HG03439 (cell line): ENCODE data around the gene COLEC11.

ENCODE experiments used
- ATAC-seq: cut with Tn5 transposase; IDR thresholded peaks from one replicate; pipeline ENCODE4 v1.9.1; 2021; ENCODE audit warnings: mild to moderate bottlenecking, moderate library complexity; ENCODE audit not compliant: unreplicated experiment

COLEC11 gene

DNA sequence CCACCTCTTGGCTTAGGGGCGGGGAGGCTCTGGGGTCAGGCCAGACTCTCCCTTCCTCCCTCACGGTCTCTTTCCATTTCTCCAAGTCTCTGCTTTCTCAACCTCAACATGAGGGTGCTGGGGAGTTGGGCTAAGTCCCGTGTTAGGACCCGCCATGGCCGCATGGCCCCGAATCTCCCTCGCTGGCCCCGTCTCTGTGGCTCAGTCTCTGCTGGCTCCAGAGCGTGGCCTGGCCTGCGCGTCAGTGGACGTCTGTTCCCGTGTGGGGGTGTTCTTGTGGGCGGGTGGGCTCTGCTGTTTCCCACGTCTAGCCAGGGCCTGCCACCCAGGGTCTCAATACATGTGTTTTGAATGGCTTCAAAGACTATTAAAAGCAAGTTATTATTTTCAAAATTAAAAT, 75.5 kb downstream of the COLEC11 start:
- ATAC-seq = no peak

DNA sequence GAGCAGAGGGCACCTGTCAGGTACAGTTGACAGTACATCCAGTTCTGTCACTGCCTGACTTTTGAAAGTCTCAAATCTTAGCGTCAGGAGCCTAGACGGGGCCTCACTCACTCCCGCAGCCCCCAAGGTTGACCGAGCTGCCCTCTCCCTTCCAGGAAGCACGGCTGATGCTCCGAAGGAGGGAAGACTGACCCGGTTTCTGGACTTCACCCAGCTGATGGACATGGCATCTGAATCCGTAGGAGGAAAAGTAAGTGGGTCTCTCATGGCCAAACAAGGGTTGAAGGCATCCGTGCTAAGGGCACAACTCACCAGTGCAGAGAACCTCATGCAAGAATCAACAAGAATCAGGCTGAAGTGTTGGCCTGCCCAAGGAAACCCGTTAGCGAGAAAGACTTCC, 76.0 kb downstream of the COLEC11 start:
- no peak for ATAC-seq

DNA sequence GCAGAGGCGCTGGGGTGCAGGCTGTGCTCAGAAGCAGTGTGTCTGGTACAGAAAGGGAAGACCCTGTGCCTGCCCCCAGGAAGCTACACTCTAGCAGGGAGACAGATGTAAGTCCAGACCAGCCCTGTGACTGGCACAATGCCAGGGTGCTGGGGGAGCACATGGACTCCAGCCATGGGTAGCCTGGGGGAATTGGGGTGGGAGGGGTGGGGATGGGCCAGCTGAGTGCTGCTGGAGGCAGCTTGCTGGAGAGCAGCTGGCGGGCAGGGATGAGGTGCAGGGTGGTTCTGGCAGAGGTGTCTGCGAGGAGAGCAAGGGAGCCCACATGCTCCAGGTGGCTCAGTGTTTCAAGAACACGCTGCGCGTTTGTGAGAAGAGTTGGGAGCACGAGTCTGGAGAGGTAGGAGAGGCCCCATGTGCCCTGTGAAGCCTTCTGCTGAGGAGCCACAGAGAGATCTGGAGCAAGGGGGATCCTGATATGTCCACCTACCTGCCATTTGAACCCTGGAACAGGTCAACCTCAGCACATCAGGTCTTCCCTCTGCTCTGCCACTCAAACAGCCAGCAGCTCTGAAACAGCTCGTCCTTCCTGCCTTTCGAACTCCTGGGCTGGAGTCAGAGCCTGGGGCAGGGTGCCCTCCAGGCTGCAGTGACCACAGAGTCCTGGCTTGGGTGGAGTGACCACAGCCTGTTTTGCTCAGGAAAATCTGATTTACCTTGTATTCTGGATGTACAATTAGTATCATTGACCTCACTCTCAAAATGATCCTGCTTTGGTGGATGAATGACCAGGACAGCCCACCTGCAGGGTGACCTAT, 78.2 kb downstream of the COLEC11 start:
- ATAC-seq = no peak

GRCh38 chr2:3674066-3674845, 79.3 kb downstream of the COLEC11 start:
- ATAC-seq = no peak

- no peak for ATAC-seq
These were observed 80.8 kb downstream of the COLEC11 start for GRCh38 chr2:3675687-3676086.

GRCh38 chr2:3677436-3677835, 82.5 kb downstream of the COLEC11 start:
- ATAC-seq = no peak

GRCh38 chr2:3678212-3678611, 83.3 kb downstream of the COLEC11 start:
- ATAC-seq = no peak

- ATAC-seq = no peak
These were observed 84.3 kb downstream of the COLEC11 start for GRCh38 chr2:3679180-3679579.

- ATAC-seq = no peak
These were observed 84.9 kb downstream of the COLEC11 start for GRCh38 chr2:3679616-3680393.

- no peak for ATAC-seq
These were observed 85.8 kb downstream of the COLEC11 start for GRCh38 chr2:3680548-3681345.

DNA sequence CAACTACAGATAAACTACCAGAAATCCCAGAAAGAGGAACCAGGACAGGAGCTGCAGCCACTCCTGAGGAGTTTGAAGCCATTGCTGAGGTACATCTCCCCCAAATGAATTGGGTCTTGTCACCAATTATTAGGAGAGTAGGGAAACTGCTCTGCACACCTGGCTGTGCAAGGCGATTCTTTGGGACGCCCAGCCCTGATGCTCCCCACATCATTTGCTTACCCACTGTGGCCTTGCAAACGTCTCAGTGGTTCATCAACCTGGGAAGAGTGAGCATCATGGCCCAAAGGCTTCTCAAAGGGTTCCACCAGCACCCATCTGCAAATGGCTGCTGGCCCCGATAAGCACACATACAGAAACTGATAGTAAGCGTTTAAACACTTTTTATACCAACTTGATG, 86.7 kb downstream of the COLEC11 start:
- no peak for ATAC-seq

DNA sequence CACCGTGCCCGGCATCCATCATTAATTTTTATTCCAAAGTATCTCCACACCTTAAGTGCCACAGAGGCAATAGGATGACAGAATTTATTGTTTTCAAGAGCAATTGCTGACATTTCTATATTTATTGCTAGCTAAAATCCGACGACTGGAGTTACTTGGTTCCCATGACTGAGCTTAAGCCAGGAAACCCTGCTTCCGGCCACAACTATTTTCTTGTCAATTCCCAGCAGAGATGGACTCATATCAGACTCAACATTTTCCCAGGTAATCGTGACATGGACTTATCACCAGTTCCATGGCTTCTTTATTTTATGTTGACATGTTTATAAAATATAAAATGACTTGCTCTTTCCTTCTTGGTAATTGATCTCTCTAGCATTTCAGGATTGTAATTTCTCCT, 87.9 kb downstream of the COLEC11 start:
- ATAC-seq = no peak

GRCh38 chr2:3683748-3684454, 89.0 kb downstream of the COLEC11 start:
- ATAC-seq = no peak

DNA sequence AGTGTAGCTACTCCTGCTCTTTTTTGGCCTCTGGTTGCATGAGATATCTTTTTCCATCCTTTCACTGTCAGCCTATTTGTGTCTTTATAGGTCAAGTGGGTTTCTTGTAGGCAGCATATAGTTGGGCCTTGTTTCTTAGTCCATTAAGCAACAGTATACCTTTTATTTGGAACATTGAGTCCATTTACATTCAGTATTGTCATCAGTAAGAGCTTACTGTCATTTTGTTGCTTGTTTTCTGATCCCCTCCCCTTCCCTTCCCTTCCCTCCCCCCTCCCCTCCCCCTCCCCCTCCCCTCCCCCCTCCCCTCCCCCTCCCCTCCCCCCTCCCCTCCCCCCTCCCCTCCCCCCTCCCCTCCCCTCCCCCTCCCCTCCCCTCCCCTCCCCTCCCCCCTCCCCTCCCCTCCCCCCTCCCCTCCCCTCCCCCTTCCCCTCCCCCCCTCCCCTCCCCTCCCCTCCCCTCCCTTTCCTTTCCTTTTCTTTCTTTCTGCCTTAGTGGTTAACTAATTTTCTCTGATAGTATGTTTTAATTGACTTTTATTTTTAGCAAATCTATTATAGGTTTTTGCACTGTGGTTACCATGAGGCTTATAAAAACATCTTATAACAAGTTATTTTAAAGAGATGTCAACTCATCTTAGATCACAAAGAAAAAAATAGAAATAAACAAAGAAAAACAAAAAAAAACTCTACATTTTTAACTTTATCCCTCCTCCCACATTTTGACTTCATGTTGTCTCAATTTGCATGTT, 95.3 kb downstream of the COLEC11 start:
- no peak for ATAC-seq

GRCh38 chr2:3692375-3692774, 97.5 kb downstream of the COLEC11 start:
- ATAC-seq = no peak
